ENCODE results near the gene PEX19.

PEX19 gene

GRCh38 chr1:160277330-160277729, 7.6 kb downstream of the PEX19 start:
- DNase-seq, result no peak

DNA sequence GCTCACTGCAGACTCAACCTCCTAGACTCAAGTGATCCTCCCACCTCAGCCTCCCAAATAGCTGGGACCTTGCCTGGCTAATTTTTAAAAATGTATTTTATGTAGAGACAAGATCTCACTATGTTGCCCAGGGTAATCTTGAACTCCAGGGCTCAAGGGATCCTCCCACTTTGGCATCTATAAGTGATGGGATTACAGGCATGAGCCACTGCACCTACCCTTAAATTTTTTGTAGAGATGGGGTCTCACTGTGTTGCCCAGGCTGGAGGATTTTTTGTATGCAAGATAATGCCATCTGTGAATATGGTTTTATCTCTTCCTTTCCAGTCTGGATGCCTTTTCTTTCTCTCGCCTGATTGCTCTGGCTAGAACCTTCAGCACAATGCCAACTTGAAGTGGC, 13.9 kb downstream of the PEX19 start:
- no peak for DNase-seq

GRCh38 chr1:160267284-160267991, 17.5 kb downstream of the PEX19 start:
- DNase-seq, result no peak

DNA sequence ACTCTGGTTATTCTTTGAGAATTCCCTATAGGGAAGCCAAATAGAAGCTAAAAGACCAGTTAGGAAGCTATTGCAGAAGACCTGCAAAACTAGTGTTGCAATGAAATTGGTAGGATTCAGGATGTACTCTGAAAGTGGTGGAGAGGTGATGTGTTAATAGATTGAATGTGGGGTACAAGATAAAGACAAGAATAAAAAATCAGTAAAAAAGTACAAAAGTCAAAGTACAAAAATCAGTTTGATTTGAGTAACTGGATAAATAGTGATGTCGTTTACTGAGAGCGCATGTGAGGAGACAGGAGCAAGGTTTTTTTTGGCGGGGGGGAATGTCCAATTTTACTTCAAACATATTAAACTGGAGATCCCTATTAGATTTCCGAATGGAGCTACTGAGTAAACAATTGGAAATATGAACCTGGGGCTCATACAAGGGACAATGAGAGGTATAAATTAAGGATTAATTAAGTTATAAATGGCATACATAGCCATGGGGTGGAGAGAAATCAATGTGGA, 20.1 kb downstream of the PEX19 start:
- no peak for DNase-seq

DNA sequence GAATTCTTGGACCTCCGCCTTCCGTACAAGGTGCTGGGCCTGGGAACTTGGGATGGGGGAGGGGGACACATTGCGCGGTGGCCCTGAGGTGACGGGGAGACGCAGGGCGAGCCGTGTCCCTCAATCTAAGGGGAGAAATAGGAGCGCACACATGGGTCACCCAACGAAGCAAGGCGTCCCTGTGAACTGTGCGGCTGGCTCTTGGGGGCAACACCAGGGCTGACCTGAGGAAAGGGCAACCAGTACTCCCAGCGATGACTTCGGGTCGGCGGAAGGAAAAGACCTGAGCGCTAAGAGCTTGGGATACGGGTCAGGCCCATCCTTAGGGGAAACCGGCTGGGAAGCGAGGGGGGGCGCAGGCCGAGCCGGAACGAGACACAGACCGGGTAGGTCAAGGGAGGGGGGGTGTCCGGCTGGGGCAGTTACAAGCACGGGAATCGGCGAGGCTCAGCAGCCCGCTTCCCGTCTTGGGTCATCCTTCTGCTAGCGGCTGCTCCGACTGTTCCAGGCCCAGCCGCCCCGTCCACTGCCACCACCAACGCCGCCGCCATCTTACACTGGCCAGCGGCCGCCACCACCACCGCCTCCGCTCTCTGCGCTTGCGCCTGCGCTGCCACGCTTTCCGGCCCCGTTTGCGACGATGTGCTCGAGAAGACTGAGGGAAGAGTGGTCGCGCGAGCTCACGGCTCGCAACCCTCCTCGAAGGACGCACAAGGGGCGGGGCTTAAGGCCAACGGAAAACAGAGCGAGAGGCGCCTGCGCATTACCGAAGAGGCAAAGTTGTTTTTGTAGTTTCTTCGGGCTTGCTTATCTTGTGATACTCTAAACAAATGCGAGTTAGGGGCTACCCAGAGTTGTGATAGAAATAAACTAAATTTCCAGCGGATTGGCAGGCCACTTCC, 22.8 kb downstream of the PEX19 start, which contains the start of gene DCAF8:
DCAF8 (minus strand) TSS at position 657 of the 902 bp plus-strand sequence. CDS start 18,541 bp downstream, outside the sequence.
- DNase-seq, result peak; percentile 95

DNA sequence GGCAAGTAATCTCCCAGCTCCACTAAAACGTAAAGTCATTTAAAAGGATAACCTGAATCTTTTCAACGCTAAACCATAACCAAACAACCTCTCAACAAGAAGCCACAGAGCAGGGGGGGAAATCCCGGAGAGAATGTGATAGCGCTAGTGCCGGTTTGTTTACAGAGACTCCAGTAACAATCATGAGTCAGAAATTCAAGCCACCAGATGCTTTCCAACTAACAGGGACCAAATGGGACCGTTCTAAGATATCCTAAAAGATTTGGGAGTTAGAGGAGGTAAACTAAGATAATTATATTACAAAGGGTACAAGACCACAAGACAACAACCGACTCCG, 23.4 kb downstream of the PEX19 start:
- peak; percentile 50 for DNase-seq

DNA sequence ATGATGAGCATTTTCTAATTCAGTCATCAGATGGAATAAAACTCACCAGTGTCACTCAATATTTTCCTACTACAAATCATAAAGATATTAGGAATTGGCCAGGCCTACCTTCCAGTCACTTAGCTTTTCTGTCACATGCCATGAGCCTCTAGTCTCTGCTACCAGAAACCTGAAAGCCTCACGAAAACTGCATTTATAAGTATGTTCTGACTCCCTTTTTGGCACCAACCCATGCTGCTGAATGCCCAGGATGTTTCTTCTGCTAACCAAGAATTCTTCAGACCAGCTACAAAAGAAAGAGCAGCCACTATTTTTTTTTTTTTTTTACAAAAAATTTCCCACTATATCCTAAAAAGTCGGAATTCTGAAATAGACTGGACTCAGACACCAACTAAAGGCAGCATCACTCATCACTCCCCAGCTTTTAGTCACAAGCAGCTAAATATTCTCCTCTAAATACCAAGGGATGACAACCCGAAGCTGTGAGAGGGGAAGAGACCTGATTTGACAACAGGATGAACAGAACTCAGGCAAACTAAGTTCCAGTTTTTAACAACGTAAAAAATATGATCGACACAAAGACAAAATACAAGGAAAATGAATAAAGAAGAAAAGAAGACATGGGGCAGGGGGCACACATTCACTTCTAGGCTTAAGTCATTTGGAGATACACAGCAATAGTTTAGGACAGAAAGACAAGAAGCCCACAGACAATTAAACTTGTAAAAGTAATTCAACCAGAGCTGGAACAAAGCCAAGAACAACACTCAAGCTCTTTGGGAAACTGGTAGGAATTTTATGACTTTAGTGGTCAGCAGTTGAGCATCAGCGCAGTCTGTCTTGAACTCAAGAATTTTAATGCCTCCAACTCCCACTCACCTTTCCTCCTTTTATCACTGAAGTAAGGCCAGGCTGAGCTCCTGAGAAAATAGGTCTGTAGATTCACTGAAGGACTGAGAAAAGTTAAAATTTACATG, 24.2 kb downstream of the PEX19 start:
- DNase-seq, result peak; percentile 36

- no peak for DNase-seq
These were observed 26.6 kb downstream of the PEX19 start for GRCh38 chr1:160258177-160258798.

DNA sequence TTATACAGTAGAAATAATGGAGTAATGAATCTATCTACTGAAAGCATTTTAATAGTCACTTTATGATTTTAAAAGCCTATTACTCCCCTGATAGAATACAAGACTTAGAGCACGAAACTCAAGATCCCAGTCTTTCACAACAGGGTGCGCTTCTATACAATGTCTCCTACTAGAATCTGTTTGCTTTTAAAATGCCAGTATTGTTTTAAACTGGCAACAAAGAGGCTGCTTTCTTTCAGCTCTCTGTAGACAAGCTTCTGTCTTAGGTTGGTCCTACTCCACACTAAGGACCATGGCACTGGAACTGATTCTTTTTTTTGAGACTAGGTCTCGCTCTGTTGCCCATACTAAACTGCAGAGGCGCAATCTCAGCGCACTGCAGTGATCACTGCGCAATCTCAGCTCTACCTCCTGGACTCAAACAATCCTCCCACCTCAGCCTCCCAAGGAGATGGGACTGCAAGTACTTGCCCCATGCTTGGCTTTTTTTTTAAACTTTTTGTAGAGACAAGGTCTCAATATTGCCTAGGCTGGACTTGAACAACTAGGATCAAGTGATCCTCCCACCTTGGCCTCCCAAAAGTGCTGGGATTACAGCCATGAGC, 27.4 kb downstream of the PEX19 start:
- DNase-seq, result no peak

DNA sequence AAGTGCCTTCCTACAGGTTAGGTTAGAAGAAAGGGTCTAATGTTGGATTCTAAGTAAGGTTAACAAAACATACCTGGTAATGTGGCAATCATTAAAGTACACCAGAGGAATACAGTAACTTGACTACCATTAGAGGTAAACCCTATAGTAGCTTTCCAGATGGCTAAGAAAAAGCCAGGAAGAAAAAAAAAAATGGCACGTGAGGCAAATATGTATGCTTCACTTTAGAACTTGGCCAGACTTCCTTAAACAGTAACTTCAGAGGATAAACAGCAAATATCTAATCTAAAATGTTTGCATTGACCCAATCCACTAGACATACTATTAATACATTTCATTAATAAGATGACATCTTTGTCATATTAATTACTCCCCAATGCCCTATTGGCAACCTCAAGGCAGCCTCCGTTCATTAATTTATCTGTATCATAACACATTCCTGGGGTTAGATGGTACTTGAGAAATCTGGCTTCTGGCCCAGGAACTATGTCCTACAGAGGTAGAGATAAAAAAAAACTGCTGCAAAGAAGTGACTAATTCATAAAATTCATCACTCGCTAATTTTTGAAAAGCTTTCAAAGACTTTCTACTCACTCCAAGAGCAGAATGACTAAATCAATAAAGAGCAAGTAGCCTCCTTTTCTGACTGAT, 28.4 kb downstream of the PEX19 start:
- DNase-seq, result no peak

DNA sequence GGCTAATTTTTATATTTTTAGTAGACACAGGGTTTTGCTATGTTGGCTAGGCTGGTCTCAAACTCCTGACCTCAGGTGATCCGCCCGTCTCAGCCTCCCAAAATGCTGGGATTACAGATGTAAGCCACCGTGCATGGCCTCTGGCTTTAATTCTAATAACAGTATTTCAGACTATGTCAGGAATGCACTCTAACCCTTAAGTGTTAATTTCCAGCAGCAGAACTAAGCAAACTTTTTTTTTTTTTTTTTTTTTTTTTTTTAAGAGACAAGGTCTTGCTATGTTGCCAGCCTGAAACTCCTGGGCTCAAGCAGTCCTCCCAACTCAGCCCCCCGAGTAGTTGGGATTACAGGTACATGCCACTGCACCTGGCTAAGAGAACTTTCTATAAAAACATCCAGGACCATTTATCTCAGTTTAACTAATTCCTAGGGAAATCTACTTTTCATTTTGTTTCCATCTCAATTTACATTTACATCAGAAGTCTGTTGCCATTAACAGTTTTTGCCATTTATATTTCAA, 29.1 kb downstream of the PEX19 start:
- DNase-seq, result no peak

DNA sequence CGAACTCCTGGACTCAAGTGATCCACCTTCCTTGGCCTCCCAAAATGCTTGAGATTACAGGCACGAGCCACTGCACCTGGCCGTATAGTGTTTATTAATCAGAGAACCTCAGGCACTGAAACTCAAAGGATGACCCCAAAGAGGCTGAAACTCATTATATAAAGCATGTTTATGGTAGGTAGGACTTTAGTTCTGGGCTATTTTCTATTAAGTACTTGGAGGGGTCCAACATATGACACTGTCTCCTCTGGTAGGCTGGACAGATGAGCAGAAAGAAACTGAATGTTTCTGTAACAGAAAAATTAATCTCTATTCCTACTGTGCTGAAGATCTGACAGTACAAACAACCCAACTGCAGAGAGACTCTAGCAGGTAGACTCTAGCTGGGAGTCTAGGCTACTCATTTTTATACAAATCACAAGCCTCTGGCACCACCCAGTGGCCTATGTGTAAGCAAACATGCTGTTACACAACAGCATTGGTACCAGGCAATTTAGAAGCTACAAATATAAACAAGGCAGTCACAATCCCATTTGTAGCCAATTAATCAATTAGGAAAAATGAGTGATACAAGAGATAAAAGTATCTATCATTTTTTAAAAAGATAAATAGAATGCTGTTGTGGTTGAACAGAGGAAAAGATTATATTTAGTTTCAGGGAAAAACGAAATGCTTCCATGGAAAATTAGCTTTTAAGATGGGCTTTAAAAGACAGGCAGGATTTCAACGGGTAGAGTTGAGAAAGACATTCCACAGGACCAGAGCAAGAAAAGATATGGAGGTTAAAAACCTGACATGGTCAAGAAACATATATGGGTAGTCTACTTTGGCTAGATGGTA, 33.0 kb downstream of the PEX19 start:
- DNase-seq, result peak; percentile 25

DNA sequence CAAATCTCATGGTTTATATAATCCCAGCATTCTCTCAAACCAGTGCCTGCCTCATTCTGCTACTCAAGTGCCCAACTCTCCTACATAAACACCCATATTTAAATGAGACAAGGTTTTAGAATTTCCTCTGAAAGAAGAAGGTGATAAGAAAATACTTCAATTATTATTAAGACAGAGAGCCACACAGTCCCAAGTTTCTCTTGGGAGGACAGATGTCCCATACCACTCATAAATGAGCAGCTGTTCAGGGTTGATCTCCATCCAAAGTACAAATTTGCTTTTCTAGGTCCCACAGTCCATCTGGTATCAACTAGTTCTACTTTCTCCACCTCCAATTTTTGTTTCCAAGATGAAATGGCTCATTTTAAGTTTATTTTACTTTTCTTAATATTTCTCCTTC, 33.9 kb downstream of the PEX19 start:
- DNase-seq, result no peak

- no peak for DNase-seq
These were observed 37.9 kb downstream of the PEX19 start for GRCh38 chr1:160247053-160247452.

DNA sequence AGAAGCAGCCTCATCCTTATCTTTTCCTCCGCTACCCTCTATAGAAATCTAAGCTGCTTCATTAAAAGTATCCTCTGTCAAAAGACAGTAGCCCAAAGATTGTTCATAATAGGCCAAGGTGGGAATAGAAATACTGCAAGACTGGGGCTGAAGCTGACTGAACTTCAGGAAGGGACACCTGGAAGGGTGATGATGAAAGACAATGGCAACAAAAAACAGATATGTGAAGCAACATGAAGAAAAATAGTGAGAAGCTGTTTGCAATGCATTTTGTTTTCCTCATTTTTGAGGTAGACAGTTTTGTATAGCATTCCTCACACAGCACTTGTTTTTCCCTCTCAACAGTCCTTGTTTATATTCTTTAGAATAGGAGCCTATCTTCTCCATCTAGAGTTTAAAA, 39.5 kb downstream of the PEX19 start:
- no peak for DNase-seq

- DNase-seq, result no peak
These were observed 40.7 kb downstream of the PEX19 start for GRCh38 chr1:160244209-160244608.

DNA sequence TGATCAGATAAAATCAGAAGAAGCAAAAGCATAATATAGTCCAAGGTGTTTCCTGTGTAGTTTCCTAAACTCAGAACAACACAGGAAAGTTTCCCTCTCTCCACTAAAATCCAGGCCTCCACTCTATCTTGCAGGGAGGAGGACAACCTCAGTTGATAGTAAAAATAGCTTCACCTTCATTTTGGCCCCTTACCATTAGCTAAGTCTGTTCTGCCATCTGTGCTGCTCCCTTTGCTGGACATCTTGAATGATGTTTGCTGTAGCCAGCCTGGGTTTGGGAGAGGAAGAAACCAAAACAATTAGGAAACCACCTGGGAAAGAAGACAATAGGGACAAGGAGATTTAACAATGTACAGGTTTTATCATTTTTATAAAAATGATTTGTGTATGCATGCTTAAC, 41.2 kb downstream of the PEX19 start:
- DNase-seq, result no peak

GRCh38 chr1:160239582-160240299, 45.2 kb downstream of the PEX19 start:
- DNase-seq, result no peak

DNA sequence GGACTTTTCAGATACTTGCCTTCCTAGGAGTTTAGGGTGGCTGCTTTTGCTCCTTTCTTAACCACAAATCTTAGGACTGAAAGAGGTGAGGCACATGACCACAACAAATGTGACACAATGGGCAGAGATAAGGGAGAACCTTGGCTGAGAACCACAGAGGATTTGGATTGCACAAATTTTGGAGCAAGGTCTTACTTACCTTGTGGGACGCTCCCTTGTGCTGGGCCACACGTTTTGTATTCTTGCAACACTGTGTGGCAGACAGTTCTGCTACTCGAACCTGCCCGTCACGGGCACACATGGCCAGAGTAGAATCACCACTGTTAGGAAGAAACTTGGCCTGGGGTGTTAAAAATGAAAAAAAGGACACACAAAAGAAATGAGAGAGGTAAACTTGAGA, 46.5 kb downstream of the PEX19 start:
- DNase-seq, result no peak

All from NCI-H510A treated with DMSO at 0.1 percent for 48 hours (cell line).